Brain microvascular endothelial cell (primary cell): ENCODE data around the gene PNPLA1.

Experiments used
- DNase-seq: peaks from one replicate; pipeline ENCODE4 v3.0.0-alpha.2; 2020
- H3K27ac ChIP-seq: fragments of 250-450 bp; sonication (Bioruptor Pico); 2 replicates; pipeline ENCODE4 v1.5.1; 2020; ENCODE audit warnings: mild to moderate bottlenecking, moderate library complexity
- H3K27me3 ChIP-seq: fragments of 250-450 bp; sonication (Bioruptor Pico); replicated peaks from 2 replicates; pipeline ENCODE4 v1.5.1; 2020; ENCODE audit warnings: mild to moderate bottlenecking
- H3K36me3 ChIP-seq: fragments of 250-450 bp; sonication (Bioruptor Pico); replicated peaks from 2 replicates; pipeline ENCODE4 v1.5.1; 2020; ENCODE audit warnings: mild to moderate bottlenecking
- H3K4me3 ChIP-seq: 2 replicates; pipeline ENCODE4 v1.5.1; 2011; ENCODE audit warnings: low read depth, mild to moderate bottlenecking, control low read depth, low read length, moderate library complexity
- in situ Hi-C: cut with HindIII; loops from 2 replicates; pipeline ENCODE4 v1.10.0; 2017; ENCODE audit warnings: low sequenced_read_pairs, low pct_ligation_motif_present
- TF ChIP-seq, protein P1 (sequence below): IDR thresholded peaks from 2 replicates; pipeline ENCODE4 v1.5.1; 2011; ENCODE audit warnings: low read depth, mild to moderate bottlenecking, moderate library complexity, low read length, control low read depth, inconsistent platforms; ENCODE audit errors: missing control alignments

PNPLA1 gene

DNA sequence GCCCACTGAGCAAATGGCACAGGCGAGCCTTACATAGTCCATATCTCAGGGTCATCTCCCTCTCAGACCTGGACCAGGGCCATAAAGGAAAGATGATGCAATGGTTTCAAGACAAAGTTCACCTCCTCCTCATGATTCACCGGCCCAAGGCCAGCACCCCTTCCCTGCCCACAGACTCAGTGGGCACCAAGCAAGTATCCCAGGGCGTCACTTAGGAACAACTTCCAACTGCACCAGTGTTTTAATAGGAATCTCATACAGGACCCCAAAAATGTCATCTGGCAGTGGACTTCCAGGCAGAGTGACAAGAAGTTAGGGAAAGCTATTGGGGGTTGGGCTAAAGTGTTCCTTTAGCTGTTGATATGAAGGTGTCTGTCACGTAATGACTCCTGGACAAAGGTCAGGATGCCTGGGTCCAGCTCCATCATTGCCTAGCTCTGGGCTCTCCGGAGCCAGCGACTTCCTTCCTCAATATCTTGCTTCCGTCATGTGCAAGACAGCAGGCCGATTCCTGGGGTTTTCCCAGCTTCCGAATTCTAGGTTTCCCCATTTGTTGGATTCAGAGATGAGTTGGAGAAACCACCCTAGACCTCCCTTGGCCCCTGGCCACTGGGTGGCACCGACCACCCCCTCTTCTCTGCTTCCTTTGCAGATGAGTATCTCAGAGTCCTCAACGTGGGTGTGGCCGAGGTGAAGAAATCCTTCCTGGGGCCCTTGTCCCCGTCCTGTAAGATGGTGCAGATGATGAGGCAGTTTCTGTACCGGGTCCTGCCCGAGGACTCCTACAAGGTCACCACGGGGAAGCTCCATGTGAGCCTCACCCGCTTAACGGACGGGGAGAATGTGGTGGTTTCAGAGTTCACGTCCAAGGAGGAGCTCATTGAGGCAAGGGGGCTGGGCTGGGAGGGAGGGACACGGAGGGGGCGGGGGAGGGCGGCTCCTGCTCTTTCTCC is 21.1 kb downstream of the PNPLA1 start:
- Histone ChIP-seq H3K4me3 (no peak overlapping the region), H3K36me3 (no peaks in the 10 kb centered on the region), H3K27ac (no peak overlapping the region), H3K27me3 (peaks cover 15% of the 10 kb centered on the region)
- in situ Hi-C loops, result no loop called here
- peak; percentile 26 for DNase-seq
- TF ChIP-seq, protein P1, sequence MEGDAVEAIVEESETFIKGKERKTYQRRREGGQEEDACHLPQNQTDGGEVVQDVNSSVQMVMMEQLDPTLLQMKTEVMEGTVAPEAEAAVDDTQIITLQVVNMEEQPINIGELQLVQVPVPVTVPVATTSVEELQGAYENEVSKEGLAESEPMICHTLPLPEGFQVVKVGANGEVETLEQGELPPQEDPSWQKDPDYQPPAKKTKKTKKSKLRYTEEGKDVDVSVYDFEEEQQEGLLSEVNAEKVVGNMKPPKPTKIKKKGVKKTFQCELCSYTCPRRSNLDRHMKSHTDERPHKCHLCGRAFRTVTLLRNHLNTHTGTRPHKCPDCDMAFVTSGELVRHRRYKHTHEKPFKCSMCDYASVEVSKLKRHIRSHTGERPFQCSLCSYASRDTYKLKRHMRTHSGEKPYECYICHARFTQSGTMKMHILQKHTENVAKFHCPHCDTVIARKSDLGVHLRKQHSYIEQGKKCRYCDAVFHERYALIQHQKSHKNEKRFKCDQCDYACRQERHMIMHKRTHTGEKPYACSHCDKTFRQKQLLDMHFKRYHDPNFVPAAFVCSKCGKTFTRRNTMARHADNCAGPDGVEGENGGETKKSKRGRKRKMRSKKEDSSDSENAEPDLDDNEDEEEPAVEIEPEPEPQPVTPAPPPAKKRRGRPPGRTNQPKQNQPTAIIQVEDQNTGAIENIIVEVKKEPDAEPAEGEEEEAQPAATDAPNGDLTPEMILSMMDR, result no peak

DNA sequence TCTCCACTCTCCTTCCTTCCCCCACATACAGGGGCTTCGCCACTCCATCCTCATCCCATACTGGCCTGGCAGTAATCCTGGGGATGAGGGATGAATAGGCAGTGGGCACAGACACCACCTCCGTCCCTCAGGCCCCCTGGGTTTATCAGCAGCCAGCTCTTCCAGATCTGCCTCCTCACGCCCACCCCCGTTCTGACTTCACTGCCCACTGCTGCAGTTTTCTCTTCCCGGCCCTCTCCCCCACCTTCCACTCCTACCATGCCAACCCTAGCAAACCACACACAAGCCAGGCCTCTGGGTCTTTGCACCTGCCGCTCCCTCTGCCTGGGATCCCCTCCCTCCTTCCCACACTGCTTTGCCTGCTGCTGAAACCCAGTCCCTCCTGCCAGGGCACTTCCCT is 22.3 kb downstream of the PNPLA1 start:
- Histone ChIP-seq H3K36me3 (no peaks in the 10 kb centered on the region), H3K27me3 (peaks cover 13% of the 10 kb centered on the region), H3K4me3 (no peak overlapping the region), H3K27ac (no peak overlapping the region)
- DNase-seq, result no peak
- in situ Hi-C loops, result no loop called here
- TF ChIP-seq, protein P1, result no peak

DNA sequence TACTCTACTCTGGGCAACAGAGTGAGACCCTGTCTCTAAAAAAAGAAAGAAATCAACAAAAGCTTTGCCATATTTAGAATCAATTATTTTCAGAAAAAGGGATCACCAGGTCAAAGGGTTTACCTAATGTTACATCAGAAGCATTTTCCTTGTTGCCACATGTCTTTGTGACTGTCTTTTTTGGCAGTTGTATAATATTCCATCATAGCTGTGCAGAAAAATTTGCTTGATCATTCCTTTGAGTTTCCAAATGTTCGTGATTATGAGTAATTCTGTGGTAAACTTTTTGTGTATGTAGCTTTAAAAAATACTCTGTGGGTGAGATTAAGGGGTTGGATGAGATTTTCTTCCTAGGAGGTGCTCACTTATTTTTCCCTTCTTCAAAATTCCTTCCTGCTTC is 26.4 kb downstream of the PNPLA1 start:
- TF ChIP-seq, protein P1, result no peak
- H3K4me3 ChIP-seq, result no peak overlapping the region
- no peak overlapping the region for H3K27ac ChIP-seq
- no peak for DNase-seq
- H3K27me3 ChIP-seq, result peaks cover 16% of the 10 kb centered on the region
- no peaks in the 10 kb centered on the region for H3K36me3 ChIP-seq
- in situ Hi-C loops, result no loop called here

DNA sequence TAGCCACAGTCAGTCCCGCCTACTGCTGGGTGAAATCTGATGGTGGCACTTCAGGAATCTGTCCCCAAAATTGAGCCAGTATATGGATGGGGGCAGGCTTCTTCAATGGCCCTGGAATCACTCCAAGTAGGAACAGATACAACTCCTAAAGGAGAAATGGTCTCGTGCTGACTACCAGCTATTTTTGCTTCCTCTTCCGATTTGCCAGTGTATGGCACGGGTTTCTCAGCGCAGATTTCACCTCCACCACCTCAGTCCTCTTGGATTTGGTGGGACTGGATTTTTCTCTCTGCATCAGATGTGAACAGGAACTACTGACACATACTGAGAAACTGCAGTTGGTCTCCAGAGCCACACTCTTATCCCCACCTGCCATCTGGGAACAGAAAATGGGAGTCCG is 27.2 kb downstream of the PNPLA1 start:
- DNase-seq, result no peak
- in situ Hi-C loops, result no loop called here
- H3K27ac ChIP-seq, result no peak overlapping the region
- no peak overlapping the region for H3K4me3 ChIP-seq
- peaks cover 16% of the 10 kb centered on the region for H3K27me3 ChIP-seq
- no peaks in the 10 kb centered on the region for H3K36me3 ChIP-seq
- TF ChIP-seq, protein P1, result no peak

DNA sequence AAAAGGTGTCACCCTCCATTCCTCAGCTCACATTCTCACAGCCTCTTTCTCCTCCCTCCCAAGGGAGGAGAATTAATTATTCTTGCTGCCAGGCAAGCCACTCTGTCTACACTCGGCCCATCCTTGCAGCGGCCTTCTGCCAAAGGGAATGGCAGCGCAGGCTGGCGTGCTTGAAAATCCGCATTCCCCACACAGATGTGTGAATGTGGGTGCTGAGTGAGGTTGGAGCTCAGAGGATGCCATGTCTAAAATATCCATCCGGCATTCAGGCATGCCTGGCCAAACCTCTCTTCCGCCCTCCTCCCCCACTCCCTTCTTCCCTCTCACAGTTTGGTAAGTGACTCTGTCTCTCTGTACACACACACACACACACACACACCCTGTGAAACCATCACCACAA is 27.7 kb downstream of the PNPLA1 start:
- TF ChIP-seq, protein P1, result no peak
- Histone ChIP-seq H3K27me3 (peaks cover 16% of the 10 kb centered on the region), H3K4me3 (no peak overlapping the region), H3K36me3 (no peaks in the 10 kb centered on the region), H3K27ac (no peak overlapping the region)
- in situ Hi-C loops, result no loop called here
- DNase-seq, result no peak
